DMS79 (cell line): ENCODE measurements around the gene FGD3.

ENCODE experiments used
- DNase-seq: peaks from one replicate; lab custom pipeline; 2025; lab: John Stamatoyannopoulos, UW

Gene FGD3

GRCh38 chr9:93052791-93053540, 105.6 kb downstream of the FGD3 start:
- peak; percentile 21 for DNase-seq

DNA sequence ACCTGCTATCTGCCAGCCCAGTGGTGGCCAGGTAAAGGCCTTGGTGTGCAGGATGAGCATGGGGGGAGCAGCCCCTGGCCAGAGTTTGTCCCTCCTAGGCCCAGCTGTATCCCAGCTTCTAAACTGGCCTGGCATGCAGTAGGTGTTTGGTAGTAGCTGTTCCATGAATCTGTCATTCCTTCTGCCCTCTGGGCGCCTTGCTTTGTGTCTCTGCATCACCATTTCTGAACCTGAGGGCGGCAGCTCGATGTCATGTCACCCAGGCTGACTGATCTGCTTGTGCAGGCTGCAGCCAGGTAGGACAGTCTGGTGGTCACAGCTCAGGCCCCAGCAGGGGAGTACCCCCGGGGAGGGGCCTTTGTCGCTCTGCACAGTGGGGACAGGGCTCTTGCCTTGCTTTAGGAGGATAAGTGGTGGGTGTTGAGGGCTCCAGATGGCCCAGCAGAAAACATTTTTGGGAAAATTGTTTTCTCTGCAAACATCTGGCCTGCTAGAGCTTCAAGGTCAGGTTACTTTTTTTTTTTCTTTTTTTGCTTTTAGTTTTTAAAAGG, 106.5 kb downstream of the FGD3 start:
- no peak for DNase-seq

DNA sequence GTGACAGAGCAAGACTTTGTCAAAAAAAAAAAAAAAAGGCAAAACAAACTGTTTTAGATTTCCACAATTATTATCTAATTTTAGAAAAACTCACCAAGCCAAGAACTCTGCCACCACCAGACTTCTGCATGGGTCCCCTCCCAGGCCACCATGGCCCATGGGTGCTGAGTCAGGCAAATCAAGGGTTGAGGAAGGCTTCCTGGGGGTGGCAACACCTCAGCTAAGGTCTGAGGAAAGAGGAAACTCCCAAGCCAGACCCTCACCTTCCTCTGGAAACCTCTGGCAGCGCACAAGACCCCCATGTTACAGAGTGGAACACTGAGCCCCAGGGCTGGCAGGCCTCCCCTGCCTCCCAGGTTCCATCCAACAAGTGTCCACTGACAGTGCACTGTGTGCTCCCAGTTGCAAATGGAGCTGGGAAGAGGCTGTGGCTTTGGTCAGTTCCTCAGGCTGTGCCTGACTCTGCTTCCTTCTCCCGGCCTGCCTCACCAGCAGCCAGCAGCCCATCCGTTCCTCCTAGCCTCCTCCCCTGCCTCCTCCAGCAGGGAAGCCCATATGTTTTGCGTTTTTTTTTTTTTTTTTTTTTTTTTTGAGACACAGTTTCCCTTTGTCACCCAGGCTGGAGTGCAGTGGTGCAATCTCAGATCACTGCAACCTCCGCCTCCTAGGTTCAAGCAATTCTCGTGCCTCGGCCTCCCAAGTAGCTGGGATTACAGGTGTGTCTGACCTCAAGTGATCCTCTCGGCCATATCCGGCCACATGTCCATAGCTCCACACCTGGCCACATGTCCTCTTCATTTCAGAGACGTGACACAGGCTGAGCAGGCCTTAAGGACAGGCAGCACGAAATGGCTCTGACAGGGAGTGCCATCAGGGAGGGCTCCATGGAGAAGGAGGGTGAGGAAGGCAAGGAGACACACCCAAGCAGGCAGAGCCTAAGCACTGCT, 107.7 kb downstream of the FGD3 start:
- no peak for DNase-seq

GRCh38 chr9:93057042-93057702, 109.8 kb downstream of the FGD3 start:
- DNase-seq: no peak

GRCh38 chr9:93057703-93058354, 110.5 kb downstream of the FGD3 start:
- no peak for DNase-seq

DNA sequence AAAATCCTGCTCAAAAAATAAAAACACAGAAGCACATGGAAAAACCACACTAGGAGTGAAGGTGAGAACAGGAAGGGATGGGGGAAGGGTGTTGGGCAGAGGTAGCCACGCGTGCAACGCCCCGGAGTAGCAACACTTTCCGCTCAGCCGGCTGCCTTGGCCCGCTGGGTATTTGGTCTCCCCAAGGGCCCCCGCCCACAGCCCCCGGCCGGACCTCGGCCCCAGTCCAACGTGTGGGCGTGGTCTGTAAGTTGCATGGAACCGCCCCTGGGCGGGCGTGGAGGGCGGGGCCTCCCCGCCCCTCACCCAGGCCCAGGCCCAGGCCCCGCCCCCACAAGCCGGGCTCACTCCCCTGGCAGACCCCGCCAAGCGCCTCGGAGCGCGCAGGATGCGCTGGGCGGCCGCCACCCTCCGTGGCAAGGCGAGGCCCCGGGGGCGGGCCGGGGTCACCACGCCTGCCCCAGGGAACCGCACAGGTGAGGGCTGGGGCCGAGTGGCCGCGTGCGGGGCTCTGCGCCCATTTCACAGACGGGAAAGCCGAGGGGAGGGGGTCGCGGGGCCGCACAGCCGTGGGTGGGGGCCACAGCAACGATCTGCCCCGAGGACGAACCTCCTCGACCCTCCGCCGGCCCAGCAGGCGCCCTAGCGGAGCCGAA, 111.2 kb downstream of the FGD3 start, which contains the start of gene SUSD3:
TSS of gene SUSD3 (plus strand) at position 347 of the 656 bp plus-strand sequence. CDS start at position 389, 42 bp downstream.
- no peak for DNase-seq

GRCh38 chr9:93059011-93059714, 111.8 kb downstream of the FGD3 start:
- DNase-seq: no peak

DNA sequence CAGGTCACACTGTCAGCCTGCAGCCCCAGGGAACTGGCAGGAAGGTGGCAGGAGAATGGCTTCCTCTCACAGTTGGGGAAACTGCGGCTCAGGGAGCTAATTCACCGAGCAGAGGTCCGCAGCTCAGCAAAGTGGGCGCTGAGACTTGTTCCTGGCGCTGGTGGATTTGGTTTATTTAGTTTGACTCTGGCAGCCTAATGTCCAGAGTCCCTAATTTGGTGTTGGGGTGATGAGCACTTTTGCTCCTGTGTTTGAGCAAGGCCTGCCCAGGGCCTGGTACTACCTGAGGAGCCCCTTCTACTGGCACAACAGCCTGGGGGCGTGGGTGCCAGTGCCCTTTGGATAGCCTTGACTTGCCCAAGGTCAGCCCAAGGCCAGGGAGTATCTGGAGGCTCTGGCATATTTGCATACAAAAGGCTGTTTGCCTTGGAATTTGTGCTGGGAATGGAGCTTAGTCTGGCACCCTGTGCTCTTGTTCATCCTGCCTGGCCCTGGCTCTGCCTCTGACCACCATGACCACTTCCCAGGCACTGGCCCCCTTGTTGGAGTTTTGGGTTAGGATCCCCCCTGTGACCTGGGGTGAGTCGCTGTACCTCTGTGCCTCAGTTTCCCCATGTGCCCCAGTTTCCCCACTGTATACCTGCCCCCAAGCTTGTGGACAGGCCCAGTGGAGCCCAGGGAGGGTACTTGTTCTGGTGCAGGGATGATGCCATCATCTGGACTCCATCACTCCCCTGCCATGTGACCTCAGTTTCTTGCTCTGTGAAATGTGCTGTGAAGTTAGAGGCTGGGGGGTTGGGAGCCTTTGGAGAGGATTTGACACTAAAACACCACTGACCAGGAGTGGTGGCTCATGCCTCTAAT, 112.6 kb downstream of the FGD3 start:
- DNase-seq: no peak

DNA sequence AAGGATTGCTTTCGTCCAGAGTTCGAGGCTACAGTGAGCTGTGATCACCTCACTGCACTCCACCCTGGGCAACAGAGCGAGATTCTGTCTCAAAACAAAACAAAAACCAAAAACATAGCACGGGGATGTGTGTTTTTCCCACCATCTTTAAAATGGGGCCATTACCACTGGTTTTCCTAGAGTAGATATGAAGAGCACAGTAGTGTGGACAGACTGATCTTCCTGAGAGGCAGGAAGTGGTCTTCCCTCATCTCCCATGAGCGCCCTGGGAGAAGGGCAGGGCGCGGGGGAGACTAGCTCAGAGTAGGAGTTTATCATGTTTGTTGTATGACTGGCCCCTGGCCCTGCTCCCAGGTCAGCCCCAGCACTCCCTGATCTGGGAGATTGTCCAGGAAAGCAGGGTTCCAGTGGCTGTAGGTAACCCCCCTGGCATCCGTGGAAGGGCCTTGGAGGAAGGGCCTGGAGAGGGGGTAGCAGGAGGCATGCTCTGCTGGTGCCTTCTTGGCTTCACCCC, 113.5 kb downstream of the FGD3 start:
- DNase-seq: no peak

DNA sequence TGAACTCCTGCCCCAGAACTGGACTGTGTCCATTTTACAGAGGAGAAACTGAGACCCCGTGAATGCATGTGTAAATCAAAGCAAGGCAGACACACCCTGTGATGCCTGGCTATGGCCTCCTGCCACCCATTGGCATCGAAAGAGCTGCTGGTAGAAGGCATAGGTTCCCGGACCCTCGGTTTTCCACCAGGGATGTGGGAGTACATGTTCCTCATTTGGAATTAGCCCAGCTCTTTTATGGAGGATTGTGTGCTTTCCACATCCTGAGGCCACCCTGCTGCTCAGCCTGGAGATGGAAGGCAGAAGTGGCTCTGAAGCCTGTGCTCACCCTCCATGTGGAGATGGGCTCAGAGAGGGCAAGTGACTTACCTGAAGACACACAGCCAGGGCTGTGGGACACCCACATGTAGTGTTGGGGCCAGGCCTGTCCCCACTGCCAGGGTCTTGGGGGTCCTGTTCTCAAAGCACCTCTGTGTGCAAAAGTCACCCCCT, 114.0 kb downstream of the FGD3 start:
- no peak for DNase-seq

GRCh38 chr9:93061791-93062763, 114.8 kb downstream of the FGD3 start:
- no peak for DNase-seq

- no peak for DNase-seq
Observed at GRCh38 chr9:93064392-93065134, 117.2 kb downstream of the FGD3 start.

GRCh38 chr9:93065135-93065720, 117.9 kb downstream of the FGD3 start:
- DNase-seq: no peak

- DNase-seq: no peak
Observed at GRCh38 chr9:93066978-93067603, 119.8 kb downstream of the FGD3 start.

- no peak for DNase-seq
Observed at GRCh38 chr9:93068956-93069355, 121.6 kb downstream of the FGD3 start.

DNA sequence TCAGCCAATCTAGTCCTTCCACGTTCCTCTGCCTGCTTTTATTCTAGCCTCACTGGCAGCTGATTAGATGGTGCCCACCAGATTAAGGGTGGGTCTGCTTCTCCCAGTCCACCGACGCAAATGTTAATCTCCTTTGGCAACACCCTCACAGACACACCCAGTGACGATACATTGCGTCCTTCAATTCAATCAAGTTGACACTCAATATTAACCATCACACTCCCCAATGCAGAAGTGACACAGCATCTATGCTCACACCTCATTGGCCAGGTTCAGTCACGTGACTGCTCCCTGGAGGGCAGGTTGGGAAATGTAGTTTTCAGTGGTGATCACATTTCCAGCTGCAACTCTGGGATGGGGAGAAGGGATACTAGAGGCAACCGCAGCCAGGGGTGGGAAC, 124.1 kb downstream of the FGD3 start:
- no peak for DNase-seq
